ENCODE results near the gene ST6GALNAC1. TPM values are rescaled to one million over a fixed set of nuclear protein-coding genes. Genes with fewer than 3 reads are reported as not detected.
A peak's percentile ranks its signal among the peaks of the same experiment; 100 is the strongest.

The ST6GALNAC1 gene
- total RNA-seq, 4 donors from 2014 or later: 121 to 281 (median 182) TPM

DNA sequence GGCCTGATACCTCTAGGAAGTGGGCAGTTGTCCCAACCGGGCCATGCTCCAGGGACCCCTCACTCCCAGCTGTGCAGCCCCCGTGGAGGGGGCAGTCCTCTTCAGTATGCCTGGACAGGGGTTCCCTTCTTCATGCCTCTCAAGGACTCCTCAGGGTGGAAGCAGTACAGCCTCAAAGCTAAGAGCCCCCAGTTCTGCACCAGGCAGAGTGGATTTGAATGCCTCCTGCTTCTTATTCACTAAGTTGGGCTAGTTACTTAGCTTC lies 23.9 kb upstream of the ST6GALNAC1 start:
- Histone ChIP-seq H3K4me3 (no peak overlapping the region), H3K9me3 (no peaks in the 10 kb centered on the region), H3K4me1 (peaks cover 5 to 21% (median 16%) of the 10 kb centered on the region in 4 donors), H3K27me3 (no peaks in the 10 kb centered on the region), H3K27ac (no peak overlapping the region), H3K36me3 (no peaks in the 10 kb centered on the region)
- DNase-seq: no peak
- 82% methylated on average over 2 of the region's 2 CpGs; no CpG with 5 or more reads in 1 of the 2 donors for WGBS, 2 donors (ENCODE audit: low coverage in 1 of 2)
- in situ Hi-C loops (cut with MboI; ENCODE audit: low pct_ligation_motif_present in 1 of 4, low pct_unique_long_range_greater_than_20kb in 1 of 4, low sequenced_read_pairs in 3 of 4) (no loop called here), intact Hi-C loops (cut with DNase I; ENCODE audit: low total_unique reads) (no loop called here)
- TF ChIP-seq, protein P1, sequence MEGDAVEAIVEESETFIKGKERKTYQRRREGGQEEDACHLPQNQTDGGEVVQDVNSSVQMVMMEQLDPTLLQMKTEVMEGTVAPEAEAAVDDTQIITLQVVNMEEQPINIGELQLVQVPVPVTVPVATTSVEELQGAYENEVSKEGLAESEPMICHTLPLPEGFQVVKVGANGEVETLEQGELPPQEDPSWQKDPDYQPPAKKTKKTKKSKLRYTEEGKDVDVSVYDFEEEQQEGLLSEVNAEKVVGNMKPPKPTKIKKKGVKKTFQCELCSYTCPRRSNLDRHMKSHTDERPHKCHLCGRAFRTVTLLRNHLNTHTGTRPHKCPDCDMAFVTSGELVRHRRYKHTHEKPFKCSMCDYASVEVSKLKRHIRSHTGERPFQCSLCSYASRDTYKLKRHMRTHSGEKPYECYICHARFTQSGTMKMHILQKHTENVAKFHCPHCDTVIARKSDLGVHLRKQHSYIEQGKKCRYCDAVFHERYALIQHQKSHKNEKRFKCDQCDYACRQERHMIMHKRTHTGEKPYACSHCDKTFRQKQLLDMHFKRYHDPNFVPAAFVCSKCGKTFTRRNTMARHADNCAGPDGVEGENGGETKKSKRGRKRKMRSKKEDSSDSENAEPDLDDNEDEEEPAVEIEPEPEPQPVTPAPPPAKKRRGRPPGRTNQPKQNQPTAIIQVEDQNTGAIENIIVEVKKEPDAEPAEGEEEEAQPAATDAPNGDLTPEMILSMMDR (IDR thresholded peaks at IDR 0.05): no peak
- TF ChIP-seq EP300 (IDR thresholded peaks at IDR 0.05; ENCODE audit: low read depth) (no peak), POLR2A (IDR thresholded peaks at IDR 0.05) (no peak), POLR2AphosphoS5 (IDR thresholded peaks at IDR 0.05) (no peak)

DNA sequence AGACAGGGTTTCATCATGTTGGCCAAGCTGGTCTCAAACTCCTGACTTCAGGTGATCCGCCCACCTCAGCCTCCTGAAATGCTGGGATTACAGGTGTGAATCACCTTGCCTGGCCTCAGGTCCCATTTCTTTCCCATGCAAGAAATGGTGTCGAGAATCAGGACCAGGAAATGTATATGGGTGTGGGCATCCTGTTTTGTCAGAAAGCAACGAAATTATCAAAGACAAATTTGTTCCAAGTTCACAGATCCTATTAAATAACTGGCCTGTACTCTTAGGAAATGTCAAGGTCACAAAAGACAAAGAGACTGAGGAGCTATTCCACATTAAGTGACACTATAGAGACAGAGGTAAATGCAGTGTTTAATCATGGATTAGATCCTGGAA lies 17.1 kb upstream of the ST6GALNAC1 start:
- Histone ChIP-seq H3K27me3 (no peaks in the 10 kb centered on the region), H3K27ac (peak overlapping the region; percentile 76 to 86 (median 80)), H3K4me3 (no peak overlapping the region), H3K4me1 (peaks cover 0 to 45% (median 26%) of the 10 kb centered on the region in 4 donors), H3K9me3 (no peaks in the 10 kb centered on the region), H3K36me3 (no peaks in the 10 kb centered on the region)
- 10 to 45% methylated on average over 2 to 3 of the region's 3 CpGs for WGBS, 2 donors (ENCODE audit: low coverage in 1 of 2)
- in situ Hi-C loops (cut with MboI; ENCODE audit: low pct_ligation_motif_present in 1 of 4, low pct_unique_long_range_greater_than_20kb in 1 of 4, low sequenced_read_pairs in 3 of 4) (no loop called here), intact Hi-C loops (cut with DNase I; ENCODE audit: low total_unique reads) (no loop called here)
- DNase-seq: no peak
- TF ChIP-seq, protein P1 (IDR thresholded peaks at IDR 0.05): no peak
- no peak for TF ChIP-seq POLR2AphosphoS5 (IDR thresholded peaks at IDR 0.05)
- no peak for TF ChIP-seq EP300 (IDR thresholded peaks at IDR 0.05; ENCODE audit: low read depth)
- no peak for TF ChIP-seq POLR2A (IDR thresholded peaks at IDR 0.05)

DNA sequence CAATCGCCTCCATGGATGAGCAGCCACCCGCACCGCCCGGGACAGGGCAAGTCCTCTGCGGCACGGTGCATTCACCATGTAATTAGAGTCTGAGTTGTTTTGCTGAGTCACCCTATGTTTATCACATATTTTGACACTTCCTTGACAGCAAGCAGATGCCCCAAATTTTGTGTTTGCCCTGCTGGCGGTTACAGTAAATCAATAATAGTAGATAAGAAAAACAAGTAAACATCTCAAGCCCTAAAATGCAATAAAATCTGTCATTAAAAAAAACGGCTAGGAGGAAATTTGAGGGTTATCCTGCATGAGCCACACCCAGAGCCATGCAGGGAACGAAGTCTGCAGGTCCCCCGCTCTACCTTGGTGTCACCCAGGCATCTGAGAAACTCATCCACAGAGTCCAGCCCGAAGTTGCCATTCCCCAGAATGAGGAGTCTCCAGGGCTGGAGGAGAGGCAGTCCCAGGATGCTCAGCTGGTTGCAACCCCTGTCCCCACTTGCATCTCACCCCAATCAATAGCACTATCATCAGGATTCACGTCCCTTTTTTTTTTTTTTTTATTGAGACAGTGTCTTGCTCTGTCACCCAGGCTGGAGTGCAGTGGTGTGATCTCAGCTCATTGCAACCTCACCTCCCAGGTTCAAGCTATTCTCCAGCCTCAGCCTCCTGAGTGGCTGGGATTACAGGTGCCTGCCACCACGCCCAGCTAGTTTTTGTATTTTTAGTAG lies 16.5 kb upstream of the ST6GALNAC1 start:
- Histone ChIP-seq H3K4me3 (no peak overlapping the region), H3K4me1 (peaks cover 0 to 45% (median 26%) of the 10 kb centered on the region in 4 donors), H3K36me3 (no peaks in the 10 kb centered on the region), H3K27me3 (no peaks in the 10 kb centered on the region), H3K27ac (peak overlapping the region; percentile 76 to 86 (median 80)), H3K9me3 (no peaks in the 10 kb centered on the region)
- TF ChIP-seq EP300 (IDR thresholded peaks at IDR 0.05; ENCODE audit: low read depth): peak; percentile 57
- TF ChIP-seq, protein P1 (IDR thresholded peaks at IDR 0.05): no peak
- TF ChIP-seq POLR2A (IDR thresholded peaks at IDR 0.05): peak; percentile 37
- TF ChIP-seq POLR2AphosphoS5 (IDR thresholded peaks at IDR 0.05): peak; percentile 49 to 61 (median 58)
- WGBS, 2 donors (ENCODE audit: low coverage in 1 of 2): 22 to 23% methylated on average over 10 to 13 of the region's 13 CpGs
- peak; percentile 76 for DNase-seq
- in situ Hi-C loops (cut with MboI; ENCODE audit: low pct_ligation_motif_present in 1 of 4, low pct_unique_long_range_greater_than_20kb in 1 of 4, low sequenced_read_pairs in 3 of 4) (no loop called here), intact Hi-C loops (cut with DNase I; ENCODE audit: low total_unique reads) (no loop called here)

DNA sequence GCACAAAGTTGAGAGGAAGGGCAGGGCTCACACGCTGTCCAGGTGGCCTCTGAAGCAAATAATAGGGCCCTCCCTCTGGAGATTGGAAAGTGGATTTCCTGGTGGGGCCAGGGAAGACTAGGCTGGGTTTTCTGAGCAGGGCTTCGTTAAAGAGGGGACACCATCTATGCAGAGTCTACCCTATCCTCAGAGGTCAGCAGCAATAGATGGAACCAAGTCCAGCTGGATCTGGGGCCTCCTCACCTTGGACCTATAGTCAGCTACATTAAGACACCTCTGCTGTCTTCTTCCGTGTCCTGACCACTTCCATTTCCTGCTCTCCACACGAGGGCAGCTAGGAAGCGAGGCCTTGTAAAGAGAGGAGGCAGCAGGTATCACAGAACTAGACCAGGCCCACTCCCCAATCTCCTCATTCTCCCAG lies 14.7 kb upstream of the ST6GALNAC1 start:
- Histone ChIP-seq H3K9me3 (no peaks in the 10 kb centered on the region), H3K36me3 (no peaks in the 10 kb centered on the region), H3K4me3 (no peak overlapping the region), H3K27me3 (no peaks in the 10 kb centered on the region), H3K4me1 (peaks cover 0 to 45% (median 26%) of the 10 kb centered on the region in 4 donors), H3K27ac (peak overlapping the region; percentile 56 to 86 (median 70))
- intact Hi-C loops (cut with DNase I; ENCODE audit: low total_unique reads): no loop called here
- TF ChIP-seq EP300 (IDR thresholded peaks at IDR 0.05; ENCODE audit: low read depth) (no peak), POLR2A (IDR thresholded peaks at IDR 0.05) (no peak), POLR2AphosphoS5 (IDR thresholded peaks at IDR 0.05) (no peak)
- TF ChIP-seq, protein P1 (IDR thresholded peaks at IDR 0.05): no peak
- in situ Hi-C loops (cut with MboI; ENCODE audit: low pct_ligation_motif_present in 1 of 4, low pct_unique_long_range_greater_than_20kb in 1 of 4, low sequenced_read_pairs in 3 of 4): no loop called here
- WGBS, 2 donors (ENCODE audit: low coverage in 1 of 2): 50 to 57% methylated on average over 1 to 5 of the region's 5 CpGs
- no peak for DNase-seq

Measured in transverse colon (tissue), 4 donors.